Stimulated activated CD4-positive, alpha-beta T cell treated with anti-CD3 and anti-CD28 coated beads, Interleukin-12 subunit alpha, Interleukin-12 subunit beta, amount 100 ng/mL, for 48 hours (primary cell): ENCODE results near the gene ZNF684.
A peak's percentile ranks its signal among the peaks of the same experiment; 100 is the strongest.
"Not testable (repeated sequence)": the region's sequence is repeated elsewhere in the genome, so short reads cannot be mapped to it uniquely, and the experiment has no call there.

Experiments used
- DNase-seq, 3 donors: peaks; one replicate each; pipeline ENCODE4 v3.0.0-alpha.2; 2020; ENCODE audit warnings: low read depth in 2 of 3, low spot score in 1 of 3

ZNF684 gene

DNA sequence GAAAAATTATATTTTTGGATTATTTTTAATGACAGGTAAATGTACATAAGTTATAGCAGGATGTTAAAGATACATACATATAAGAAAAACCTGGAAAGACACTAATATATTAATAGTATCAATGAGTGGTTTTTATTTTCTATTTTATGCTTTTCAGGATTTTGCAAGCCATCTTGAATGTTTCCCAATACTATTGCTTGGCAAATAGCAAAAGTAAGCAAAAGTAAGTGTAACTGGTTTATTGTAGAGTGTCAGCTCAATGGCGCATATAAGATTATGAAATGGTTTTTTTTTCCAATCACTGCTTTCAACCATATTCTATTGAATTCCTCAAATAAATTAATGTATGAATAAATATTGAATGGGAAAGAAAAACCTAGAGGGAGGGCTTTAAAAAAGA, 36.4 kb downstream of the ZNF684 start:
- DNase-seq = no peak

DNA sequence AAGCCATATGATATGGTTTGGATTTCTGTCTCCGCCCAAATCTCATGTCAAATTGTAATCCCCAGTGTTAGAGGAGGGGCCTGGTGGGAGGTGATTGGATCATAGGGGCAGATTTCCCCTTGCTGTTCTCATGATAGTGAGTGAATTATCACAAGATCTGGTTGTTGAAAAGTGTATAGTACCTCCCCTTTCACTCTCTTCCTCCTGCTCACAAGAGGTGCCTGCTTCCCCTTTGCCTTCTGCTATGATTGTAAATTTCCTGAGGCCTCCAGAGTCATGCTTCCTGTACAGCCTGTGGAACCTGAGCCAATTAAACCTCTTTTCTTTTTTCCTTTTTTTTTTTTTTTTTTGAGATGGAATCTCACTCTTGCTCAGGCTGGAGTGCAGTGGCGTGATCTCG, 43.4 kb downstream of the ZNF684 start:
- not testable (repeated sequence) for DNase-seq

DNA sequence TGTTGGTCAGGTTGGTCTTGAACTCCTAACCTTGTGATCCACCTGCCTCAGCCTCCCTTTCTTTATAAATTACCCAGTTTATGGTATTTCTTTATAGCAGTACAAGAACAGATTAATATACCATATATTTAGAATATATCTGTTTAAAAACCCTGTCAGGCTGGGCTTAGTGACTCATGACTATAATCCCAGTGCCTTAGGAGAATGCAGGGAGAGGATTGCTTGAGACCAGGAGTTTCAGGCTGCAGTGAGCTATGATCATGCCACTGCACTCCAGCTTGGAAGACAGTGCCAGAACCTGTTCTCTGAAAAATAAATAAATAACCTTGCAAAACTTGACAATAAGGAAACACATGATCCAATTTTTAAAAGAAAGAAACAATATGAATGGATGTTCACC, 43.9 kb downstream of the ZNF684 start:
- no peak for DNase-seq

DNA sequence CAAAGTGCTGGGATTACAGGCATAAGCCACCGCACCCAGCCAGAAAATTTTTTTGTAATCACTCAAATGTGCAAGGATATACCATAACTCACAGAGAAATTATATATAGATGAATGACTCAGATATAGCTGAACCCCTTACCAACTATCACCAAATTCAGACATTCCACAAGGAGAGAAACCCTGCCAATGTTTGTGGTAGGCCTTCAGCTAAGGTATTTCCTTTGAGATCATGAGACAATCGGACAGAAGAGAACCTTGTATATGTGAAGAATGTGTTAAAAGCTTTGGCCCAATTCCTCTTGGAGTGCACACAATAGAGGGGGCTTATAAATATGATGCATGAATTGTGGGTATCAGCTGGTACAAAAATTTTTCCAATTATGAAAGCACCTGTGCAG, 50.7 kb downstream of the ZNF684 start:
- no peak for DNase-seq

GRCh38 chr1:40583980-40584379, 52.5 kb downstream of the ZNF684 start:
- DNase-seq = peak in 1 of 3 donors; percentile 3

GRCh38 chr1:40588586-40588985, 57.1 kb downstream of the ZNF684 start:
- DNase-seq = no peak

GRCh38 chr1:40592107-40592803, 60.8 kb downstream of the ZNF684 start:
- DNase-seq = peak in 1 of 3 donors; percentile 19

DNA sequence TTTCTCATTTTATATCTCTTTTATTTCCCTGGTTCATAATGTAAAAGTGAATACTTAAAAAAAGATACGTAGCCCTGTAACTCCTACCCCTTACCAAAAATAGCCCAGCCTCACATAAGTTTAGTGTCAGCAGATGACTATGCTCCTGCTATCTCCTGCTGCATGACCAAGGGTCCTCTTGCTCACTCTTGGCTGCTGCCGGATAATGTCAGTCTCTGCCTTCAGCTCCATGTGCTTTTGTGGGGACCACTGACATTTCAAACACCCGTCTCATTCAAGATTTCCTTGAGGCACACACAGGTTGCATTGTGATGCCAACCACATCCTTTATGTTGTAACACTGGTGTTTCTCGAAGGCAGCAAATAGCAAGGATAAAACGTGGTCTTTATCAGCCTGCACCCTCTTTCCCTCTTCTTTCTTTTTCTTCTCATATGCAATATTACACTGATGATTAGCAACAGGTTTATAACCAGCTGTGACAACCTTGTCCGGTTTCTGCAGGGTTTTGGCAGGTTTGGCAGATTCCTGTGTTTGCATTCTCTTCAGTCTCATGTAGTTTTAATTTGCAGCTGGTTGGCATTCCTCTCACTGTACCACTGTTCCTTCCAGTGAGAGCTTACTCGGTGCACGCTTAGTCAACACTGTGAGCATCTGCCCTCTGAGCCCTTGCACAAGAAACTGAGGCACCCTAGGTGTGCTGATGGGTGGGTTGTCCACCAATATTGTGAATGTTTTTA, 62.2 kb downstream of the ZNF684 start:
- no peak for DNase-seq

DNA sequence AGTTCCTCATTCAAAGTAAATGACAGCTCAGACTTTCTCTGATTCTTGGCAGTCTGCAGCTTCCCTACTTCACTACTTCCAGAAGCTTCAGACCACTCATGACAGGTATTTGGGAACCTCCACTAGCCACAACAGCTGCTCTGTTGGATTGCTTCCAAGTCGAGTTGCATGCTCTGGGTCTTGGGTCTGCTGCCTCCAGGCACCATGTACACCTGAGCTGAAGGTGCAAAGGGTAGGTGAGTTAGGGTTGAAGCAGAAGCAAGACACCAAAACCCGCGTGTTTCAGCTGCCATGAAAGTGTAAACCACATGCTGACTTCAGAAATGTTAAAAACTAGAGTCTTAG, 62.7 kb downstream of the ZNF684 start:
- DNase-seq = no peak

GRCh38 chr1:40595623-40596022, 64.2 kb downstream of the ZNF684 start:
- no peak for DNase-seq
